ENCODE results near the gene PDCD4.

PDCD4 gene

GRCh38 chr10:110842326-110842904 lies 29.3 kb upstream of the PDCD4 start:
- DNase-seq (ENCODE audit: low read depth) = no peak

DNA sequence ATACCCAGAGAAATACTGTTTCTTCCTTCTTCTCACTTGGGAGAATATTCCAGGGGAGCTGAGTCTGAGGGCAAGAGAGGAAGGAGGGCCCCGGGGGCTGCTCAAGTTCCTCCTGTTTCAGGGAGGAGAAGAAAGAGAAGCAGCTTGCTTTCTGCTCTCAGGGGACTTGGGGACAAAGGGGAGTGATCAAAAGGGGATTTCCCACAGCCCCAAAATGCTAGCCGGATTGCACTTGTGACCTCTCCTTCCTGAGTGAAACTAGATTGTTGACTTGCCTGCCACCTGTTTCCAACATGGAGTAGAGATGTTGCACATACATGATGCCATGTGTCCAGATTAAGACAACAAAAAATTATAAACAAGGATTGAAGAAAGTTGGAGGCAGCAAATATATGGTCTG lies 28.7 kb upstream of the PDCD4 start:
- no peak for DNase-seq (ENCODE audit: low read depth)

- DNase-seq (ENCODE audit: low read depth) = no peak
Observed at GRCh38 chr10:110843796-110844616, 27.7 kb upstream of the PDCD4 start.

DNA sequence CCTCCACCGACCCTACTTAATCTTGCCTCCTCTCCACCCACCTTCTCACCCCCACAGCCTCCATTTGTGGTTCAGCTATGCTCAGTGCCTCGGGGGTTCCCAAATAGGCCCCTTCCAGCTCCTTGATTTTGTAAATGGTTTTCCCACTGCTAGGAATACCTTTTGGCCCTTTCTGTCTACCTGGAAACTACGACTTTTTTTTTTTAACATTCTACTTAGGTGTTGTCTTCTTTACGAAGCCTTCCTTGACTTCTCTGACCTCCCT lies 27.2 kb upstream of the PDCD4 start:
- no peak for DNase-seq (ENCODE audit: low read depth)

- no peak for DNase-seq (ENCODE audit: low read depth)
Observed at GRCh38 chr10:110845192-110845755, 26.5 kb upstream of the PDCD4 start.

GRCh38 chr10:110845756-110846620 lies 25.7 kb upstream of the PDCD4 start:
- no peak for DNase-seq (ENCODE audit: low read depth)

GRCh38 chr10:110847374-110847773 lies 24.4 kb upstream of the PDCD4 start:
- no peak for DNase-seq (ENCODE audit: low read depth)

- no peak for DNase-seq (ENCODE audit: low read depth)
Observed at GRCh38 chr10:110848106-110848505, 23.6 kb upstream of the PDCD4 start.

DNA sequence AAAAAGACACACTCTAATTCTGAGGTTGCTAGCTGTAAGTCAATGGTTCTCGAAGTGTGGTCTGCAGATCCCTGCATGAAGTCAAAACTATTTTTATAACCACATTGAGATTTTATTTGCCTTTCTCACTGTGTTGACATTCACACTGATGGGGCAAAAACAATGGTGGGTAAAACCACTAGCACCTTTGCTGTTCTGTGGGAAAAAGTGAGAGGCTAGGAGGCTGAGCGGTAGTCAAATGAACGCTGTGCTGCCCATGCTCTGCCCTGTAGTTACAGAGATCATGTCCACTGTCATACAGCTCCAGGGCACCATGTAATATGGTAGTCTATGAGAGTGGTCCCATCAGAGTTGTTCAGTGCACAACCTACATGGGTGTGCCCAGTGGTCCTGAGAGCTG lies 21.6 kb upstream of the PDCD4 start:
- DNase-seq (ENCODE audit: low read depth) = no peak

DNA sequence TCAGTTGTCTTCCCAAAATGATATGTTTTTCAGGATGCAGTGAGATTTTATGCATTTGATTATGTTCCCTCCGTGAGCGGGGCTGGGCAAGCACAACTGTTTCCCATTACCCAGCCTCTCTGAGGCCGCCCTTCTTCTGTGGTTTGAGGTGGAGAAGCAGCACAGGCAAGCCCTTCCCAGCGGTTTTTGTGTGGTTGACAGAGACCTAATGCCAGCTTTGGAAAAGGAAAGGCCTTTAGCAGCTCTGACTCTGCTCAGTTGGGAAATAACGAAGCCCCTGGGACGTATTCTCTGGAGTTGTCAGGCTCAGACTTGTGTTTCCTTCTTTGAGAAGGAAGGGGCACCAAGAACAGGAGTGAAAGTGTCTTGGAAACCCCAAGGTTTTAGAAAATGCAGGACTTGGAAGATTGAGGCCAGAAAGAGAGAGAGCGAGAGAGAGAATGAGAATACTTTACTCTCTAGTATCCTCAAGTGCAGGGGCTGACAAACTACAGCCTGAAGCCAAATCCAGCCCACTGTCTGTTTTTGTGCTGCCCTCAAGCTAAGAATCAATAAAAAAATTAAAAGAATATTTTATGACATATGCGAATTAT lies 20.6 kb upstream of the PDCD4 start:
- no peak for DNase-seq (ENCODE audit: low read depth)

DNA sequence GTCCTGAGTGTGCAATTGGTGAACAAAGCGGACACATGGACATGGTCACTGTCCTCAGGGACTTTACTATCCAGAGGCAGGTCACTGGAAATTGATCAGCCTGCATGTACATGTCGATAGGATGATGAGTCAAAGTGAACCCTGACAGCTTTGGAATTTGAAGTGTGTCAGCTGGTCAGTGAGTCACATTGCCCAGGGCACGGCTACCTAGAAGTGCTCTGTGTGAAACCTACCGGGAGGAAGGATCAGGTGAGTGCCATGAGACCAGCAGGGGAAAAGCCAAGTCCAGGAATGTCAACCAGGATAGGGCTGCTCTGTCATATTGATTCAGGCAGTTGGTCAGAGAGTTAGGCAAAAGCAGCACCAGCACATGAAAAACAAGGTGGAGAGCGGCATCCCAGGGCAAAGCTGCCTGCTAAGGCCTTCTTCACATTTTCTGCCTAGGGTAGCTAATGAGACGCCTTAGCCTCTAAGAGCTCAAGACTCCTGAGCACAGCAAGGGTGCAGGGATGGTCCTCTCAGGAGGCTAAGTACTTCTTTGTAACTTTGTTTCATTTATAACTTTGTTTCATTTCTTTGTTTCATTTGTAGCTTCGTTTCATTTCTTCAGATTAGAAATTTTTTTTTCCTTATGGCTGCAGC lies 19.4 kb upstream of the PDCD4 start:
- DNase-seq (ENCODE audit: low read depth) = no peak

DNA sequence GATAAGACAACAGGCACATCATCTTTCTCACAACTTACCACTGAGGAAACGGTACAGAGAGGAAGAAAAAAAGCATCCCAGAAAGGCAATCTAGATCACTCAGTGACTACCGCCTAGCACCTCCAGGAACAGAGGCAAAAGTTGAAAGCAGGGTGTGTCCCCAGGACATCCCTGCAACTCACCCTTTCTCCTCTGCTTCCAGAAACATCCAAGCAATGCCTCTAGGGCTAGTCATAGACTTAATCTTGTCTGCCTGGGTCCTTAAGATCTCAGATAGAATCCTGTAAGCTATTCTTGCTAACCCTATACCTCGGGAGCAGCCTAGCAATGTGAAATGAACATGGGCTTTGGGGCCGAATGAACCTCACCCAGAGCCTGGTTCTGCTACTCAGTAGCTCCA lies 18.8 kb upstream of the PDCD4 start:
- DNase-seq (ENCODE audit: low read depth) = no peak

DNA sequence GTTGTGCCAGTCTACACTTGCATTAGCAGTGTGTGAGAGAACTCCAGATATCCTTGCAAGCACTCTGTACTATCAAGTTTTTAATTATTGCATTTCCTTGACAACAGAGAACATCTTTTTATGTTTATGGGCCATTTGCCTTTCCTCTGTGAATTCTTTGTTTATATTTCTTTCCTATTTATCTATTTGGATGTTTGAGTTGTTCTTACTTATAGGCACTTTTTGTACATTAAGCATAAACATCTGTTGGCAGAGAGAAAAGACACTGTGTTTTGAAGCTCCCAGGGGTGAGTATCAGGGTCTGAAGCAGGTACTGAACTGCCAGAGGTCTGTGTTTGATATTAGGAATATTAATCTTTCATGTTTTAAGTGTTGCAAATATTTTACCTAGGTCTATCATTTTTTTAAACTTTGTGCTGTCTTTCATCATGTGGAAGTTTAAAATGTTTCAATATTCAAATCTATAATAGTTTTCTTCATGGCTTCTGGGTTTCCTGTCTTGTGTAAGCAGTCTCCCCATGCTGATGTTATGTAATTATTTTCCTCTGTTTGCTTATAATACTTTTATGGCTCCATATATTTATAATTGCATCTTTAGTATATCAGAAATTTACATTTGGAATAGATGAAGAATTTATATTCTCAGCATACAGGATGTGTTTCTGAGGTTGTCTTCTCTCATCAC lies 17.7 kb upstream of the PDCD4 start:
- no peak for DNase-seq (ENCODE audit: low read depth)

DNA sequence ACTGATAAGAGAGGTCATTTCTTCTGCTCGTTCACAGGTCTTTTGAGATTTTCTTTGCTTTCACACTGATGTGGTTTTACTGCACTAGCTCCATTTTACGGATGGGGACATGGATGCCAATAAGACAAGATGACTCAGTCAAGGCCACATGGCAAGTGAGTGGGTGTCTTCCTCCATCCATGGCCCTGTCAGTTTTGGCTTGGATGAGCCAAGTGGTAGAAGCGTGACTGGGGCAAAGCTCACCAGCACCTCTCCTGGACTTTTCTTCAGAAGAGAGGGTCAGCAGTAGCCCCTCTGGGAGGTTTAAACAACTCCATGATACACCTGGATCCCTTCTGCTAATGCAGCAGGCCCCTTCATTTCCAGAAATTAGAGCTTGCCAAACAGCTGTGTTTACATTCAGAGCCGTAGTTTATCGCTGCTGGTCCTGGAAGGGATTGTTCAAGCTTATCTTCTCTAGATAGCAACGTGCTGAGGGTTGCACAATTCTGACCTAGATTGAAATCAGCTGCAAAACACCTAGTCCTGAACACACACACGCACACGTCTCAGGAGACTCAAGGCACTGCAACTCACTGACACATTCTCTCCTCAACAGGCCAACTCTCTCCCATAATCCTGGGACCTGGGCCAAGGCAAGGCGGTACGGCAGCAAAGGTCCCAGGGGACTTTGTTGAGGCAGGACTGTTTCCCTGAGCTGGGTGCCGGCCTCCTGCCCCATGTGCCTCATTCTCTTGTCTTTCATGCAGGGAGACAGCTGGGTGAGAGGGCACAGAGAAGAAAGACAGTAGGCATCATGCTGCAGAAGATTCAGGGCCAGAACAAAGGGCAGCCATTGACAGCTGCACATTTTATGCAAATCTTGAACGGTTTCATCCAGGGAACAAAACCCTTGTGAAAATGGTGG lies 14.2 kb upstream of the PDCD4 start:
- no peak for DNase-seq (ENCODE audit: low read depth)

- no peak for DNase-seq (ENCODE audit: low read depth)
Observed at GRCh38 chr10:110858297-110858934, 13.3 kb upstream of the PDCD4 start.

DNA sequence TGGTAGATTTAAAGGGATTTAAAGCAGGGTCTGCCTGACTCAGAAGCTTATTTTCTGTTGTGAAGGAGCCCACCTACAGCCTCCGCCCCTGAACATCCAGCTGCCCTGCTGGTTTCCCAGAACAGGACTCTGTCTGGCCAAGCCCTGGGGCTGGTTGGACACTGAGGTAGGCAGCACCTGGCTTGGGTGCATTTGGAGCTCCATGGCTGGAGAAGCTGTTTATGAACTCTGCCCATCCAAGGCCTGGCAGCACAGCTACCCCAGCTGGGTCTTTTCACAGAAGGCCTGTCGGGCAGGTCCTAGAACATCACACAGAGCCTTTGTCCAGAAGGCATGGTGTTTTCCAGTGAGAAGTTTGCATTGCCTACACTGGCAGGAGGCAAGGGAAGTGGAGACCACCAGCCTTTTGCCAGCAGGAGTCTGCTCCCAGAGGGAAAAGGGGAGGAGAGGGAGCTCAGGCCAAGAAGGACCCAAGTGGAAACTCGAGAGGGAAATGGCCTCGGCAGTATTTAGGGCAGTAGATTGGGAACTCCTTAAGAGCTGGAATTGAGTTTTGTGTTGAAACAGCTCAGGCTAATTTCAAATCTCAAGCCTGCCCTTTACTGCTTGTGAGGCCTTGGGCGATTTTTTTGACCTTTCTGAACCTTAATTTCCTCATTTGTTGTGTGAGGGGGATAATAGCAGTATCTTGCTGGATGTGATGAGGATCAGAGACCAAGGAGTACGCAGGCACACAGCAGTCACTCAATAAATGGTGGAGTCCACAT lies 12.3 kb upstream of the PDCD4 start:
- no peak for DNase-seq (ENCODE audit: low read depth)

- no peak for DNase-seq (ENCODE audit: low read depth)
Observed at GRCh38 chr10:110859973-110860376, 11.8 kb upstream of the PDCD4 start.

GRCh38 chr10:110860576-110861241 lies 11.0 kb upstream of the PDCD4 start:
- DNase-seq (ENCODE audit: low read depth) = no peak
